IMR-90 (cell line): ENCODE measurements around the gene MAP1LC3B2.

Experiments used
- CHD1 ChIP-seq: IDR thresholded peaks from 2 replicates; pipeline ENCODE4 v1.6.1; 2012; ENCODE audit warnings: low read depth, low read length, improper control_type of control experiment
- CTCF ChIP-seq: conservative IDR thresholded peaks from 2 replicates; pipeline ENCODE4 v1.5.1; 2012; ENCODE audit warnings: mild to moderate bottlenecking, low read depth, low read length, improper control_type of control experiment
- POLR2A ChIP-seq: IDR thresholded peaks from 2 replicates; pipeline ENCODE4 v1.6.1; 2012; ENCODE audit warnings: mild to moderate bottlenecking, low read depth, low read length
- RAD21 ChIP-seq: IDR thresholded peaks from 2 replicates; pipeline ENCODE4 v1.6.1; 2012; ENCODE audit warnings: low read length, improper control_type of control experiment

GRCh38 chr12:116516657-116517056 lies 42.5 kb upstream of the MAP1LC3B2 start:
- TF ChIP-seq CTCF, result no peak
- TF ChIP-seq CHD1, result no peak
- no peak for TF ChIP-seq RAD21
- no peak for TF ChIP-seq POLR2A
